HG03064 (cell line): ENCODE measurements around the gene FOXS1.
"Not testable (repeated sequence)": the region's sequence is repeated elsewhere in the genome, so short reads cannot be mapped to it uniquely, and the experiment has no call there.

ENCODE experiments used
- ATAC-seq: cut with Tn5 transposase; IDR thresholded peaks from one replicate; pipeline ENCODE4 v1.9.1; 2021; ENCODE audit warnings: low read depth; ENCODE audit not compliant: unreplicated experiment

Gene FOXS1

DNA sequence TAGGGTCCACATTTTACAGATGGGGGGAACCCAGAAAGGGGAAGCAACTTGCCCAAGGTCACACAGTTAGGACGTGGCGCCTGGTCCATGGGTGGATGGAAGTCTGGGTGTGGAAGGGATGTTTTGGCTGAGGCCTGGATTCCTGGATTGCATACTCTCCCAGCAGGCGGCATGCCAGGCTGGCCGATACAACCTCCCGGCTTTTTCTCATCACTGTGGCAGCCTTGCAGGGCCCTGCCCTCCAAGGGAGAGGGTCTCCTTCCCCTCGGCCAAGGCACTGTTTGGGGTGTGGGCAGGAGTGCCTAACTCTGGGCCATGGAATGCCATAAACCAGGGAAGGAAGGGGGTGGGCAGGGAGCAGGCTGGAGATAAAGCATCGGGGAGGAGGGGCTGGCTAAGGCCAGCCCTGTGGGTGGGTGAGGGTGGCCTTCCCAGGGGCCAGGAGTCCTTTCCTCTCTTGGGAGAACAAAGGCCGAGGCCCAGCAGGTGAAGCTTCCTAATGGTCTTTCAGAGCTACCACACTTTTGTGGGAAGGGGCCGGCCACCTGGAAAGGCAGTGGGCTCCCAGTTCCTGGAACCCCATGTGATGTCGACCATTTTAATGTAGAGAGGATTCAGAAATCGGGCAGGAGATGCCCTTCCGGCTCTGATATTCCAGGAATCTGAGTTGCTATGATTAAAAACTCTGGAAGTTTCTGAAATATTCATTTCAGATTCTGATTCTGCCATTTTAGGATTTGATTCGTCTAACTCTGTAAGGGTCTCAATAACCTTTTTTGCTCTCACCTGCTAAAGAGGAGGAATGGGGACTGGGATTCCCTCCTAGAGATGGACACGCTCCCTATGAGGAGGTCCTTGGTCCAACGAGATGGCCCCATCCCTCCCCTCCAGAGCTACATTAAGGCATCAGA lies 4.2 kb downstream of the FOXS1 start:
- ATAC-seq, result no peak

DNA sequence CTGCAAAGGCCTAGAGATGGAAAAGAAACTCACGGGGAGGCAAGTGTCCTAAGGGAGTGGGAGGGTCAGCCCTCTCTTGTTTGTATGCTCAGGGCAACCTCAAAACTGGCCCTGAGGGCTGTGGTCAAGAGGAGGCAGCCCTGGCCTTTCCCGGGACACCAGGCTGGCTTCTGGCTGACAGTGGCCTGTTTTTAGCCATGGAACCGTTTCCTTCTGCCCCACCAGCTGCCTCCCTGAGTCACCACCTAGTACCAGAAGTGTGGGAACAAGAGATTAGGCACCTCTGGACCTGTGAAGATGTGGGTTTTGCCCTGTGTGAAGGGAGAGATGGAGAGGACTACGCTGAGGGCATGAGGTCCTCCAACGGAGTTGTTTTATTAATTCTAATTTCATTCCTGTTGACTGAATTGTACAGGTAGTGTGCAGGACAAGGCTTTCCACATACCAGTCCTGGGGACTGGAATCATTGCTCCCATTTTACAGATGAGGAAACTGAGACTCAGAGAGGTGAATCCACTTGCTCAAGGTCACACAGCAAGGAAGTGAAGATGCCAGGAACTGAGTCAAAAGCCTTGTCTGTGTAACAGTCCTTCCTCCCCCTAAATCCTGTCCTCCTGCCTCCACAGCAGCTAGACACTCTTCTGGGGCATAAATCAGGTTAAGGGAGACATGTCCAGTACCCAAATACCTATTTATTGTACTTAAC lies 5.5 kb downstream of the FOXS1 start:
- no peak for ATAC-seq

DNA sequence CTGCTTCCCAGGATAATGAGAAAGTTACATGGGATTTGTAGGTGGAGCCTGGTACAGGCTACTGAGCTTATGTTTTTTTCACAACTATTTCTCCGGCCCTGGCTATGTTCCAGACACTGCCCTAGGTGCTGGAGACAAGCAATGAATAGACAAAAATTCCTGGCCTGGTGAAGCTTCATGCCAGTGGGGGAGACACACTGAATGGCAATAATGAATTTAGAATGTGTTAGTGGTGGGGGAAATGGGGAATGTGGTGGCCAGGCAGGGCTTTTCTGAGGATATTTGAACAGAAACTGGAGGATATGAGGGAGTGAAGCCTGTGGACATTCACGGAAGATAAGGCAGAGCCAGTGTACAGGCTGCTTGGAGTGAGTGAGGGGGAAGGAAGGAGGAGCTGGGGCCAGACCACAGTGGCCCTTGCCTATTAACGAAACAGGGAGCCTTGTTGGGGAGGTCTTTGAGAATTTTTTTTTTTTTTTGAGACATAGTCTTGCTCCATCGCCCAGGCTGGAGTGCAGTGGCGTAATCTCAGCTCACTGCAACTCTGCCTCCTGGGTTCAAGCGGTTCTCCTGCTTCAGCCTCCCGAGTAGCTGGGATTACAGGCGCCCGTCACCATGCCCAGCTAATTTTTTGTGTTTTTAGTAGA lies 6.6 kb downstream of the FOXS1 start:
- no peak for ATAC-seq

DNA sequence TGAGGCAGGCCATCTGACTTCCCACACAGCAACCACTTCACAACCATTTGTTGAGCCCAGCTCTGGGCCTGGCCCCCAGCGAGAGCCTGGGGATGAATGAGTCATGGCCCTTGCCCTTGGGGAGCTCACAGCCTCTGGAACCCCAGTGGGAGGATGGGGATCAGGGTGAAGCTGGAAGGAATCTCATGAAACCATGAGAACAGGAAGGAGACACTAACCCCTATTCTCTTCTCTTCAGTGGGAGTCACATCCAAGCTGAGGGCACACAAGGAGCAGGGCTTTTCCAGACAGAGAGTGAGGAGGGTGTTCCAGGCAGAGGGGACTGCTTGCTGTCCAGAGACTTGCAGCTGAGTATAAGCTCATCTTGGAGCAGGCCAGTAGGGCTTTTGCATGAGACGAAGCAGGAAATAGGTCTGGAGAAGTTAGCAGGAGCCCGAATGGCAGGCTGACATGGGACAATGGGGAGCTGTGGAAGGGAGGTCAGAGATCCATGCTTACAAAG lies 7.5 kb downstream of the FOXS1 start:
- no peak for ATAC-seq

DNA sequence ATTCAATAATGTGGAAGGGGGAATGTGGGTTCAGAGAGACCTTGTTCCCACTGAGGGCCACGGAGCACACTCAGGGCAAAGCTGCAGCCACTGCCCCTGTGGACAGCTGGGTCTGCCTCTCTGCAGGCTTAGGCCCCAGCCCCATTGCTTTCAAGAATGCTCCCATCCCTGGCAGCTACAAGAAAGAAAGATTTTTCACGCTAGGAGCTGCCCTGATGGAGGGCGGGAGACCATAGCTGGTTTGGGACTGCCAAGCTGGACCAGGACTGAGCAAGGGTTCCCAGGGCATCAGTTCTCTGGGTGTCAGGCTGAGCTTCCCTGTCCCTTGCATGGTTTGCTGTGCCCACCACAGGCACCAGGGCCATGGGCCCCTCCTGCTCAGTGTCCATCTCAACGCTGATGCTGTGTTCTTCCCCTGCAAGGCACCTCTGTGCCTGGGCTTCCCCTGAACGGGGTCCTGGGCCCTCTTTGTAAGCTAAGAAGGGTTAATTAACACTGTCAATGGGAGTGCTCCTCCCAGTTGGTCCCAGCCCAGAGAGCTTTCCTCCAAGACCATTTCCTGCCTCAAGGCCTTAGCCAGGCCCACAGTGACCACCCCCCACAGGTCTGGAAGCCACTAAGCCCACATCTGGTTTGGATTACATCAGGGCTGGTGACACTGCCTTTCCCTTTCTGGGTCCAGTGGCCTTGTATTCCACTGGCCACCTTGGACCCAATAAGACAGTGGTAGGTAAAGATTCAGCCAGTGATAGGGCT lies 8.4 kb downstream of the FOXS1 start:
- no peak for ATAC-seq

DNA sequence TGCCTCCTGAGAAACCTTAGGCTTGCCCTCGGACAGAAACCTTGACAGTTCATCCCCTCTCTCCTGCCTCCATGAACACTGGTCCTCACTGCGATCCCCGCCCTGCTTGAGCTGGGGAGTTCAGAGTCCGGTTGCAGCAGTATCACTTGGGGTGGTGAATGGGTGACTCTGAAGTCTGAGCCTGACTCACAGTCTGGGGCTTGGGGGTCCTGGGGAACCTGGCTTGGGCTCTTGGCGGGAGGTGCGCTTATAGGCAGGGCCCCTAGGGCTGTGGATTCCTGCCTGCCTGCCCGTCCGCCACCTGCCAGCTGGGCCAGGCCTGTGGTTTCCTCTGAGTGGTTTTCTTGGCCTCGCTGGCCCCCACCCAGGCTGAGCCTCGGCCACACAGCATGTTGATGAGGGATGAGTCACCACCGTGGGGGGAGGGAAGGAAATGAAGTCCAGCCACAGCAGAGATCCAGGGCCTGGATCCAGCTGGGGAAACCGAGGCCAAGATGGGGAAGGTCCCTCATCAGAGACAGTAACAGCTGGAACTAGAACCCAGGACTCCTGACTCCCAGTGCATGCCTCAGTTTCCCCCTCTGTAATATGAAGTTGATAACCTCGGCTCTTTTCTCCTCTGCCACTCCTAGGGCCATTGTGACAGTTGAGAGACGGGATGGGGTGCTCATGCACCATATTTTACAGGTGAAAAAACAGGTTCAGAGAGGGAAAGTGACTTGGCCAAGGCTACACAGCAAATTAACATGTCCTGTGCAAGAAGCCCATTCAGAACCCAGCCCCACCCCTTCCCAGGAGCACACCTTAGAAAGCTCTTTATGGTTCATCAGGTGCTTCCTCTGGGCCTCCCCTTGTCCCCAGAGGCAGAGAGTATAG lies 9.2 kb downstream of the FOXS1 start:
- ATAC-seq, result no peak

DNA sequence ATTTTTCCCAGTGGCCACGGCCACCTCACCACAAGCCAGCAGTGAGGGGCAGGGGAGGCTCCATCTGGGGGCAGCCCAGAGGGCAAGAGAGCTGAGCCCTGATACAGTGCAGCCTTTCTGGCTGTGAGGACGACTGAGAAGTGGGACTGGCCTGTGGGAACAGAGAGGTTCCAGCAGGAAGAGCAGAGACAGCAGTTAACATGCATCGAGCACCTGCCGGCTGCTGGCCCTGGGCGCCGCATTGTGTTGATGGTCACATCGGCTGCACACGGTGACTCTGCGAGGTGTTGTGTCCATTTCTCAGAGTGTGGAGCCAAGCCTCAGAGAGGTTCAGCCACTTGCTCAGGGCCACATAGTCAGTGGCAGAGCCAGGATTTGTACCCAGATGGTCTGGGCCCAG lies 9.8 kb downstream of the FOXS1 start:
- ATAC-seq, result no peak

DNA sequence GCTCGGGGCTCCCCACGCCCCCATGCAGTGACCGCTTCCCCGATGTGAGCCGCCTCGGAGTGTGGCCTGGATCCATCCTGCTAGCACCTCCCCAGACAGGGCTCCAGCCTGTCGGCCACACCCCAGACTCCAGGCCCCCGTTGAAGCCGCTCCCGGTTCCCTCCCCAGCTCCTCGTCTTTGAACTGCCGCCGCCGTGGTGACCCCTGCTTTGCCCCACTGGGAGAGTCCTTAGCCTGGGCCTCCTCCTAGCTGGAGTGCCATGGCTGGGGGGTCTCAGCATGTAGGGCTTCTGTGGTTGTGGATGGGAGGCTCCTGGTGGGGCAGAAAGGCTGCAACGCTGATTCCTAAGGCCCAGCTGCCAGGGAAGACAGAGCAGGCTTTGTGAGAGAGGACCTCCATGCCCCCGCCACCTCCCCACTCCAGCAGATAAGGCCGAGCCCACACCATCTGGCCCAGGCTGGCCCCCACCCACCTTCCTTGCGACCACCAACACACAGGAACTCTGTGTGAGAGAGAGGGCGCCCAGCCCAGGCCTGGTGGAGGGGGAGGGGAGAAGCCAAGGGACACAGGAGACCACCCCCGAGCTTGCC lies 11.4 kb downstream of the FOXS1 start:
- no peak for ATAC-seq

DNA sequence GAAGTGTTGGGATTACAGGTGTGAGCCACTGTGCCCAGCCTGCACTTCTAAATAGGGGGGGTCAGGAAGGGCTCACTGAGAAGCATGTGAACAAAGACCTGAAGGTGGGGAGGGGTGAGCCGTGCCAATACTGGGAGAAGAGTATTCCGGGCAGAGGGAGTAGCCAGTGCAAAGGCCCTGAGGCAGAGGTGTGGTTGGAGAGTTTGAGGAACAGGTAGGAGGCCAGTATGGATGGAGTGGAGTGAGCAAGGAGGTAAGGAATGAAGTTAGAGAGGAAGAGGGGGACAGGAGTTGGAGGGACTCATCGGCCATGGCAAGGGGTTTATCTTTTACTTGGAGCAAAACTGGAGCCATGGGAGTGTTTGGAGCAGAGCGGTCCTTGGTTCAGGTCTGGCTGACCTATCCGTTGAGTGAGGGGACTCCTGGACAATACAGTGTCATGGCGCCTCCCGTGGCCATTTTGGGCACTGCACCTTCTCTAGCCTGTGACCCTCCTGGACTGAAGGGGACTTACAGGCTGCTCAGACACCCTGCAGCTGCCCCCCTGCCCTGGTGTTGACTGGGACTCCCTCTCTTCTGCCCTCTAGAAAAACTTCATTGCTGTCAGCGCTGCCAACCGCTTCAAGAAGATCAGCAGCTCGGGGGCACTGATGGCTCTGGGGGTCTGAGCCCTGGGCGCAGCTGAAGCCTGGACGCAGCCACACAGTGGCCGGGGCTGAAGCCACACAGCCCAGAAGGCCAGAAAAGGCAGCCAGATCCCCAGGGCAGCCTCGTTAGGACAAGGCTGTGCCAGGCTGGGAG lies 12.1 kb downstream of the FOXS1 start:
- no peak for ATAC-seq

DNA sequence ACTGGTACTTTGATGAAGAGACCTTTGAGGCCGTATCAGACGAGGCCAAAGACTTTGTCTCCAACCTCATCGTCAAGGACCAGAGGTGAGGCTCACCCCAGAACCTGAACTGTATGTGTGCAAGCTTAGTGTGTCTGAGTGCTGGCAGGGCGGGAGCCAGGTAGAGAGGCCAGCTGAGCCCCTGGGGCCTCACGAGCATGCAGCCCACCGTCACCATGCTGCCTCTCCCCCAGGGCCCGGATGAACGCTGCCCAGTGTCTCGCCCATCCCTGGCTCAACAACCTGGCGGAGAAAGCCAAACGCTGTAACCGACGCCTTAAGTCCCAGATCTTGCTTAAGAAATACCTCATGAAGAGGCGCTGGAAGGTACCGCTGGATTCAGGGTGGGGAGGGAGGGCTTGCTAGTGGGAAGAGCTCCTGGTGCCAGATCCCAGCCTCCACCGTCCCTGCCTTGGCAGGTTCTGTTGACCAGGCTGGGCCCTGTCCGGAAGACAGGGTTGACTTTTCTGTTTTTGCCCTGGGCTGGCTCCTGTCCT lies 13.6 kb downstream of the FOXS1 start:
- no peak for ATAC-seq

DNA sequence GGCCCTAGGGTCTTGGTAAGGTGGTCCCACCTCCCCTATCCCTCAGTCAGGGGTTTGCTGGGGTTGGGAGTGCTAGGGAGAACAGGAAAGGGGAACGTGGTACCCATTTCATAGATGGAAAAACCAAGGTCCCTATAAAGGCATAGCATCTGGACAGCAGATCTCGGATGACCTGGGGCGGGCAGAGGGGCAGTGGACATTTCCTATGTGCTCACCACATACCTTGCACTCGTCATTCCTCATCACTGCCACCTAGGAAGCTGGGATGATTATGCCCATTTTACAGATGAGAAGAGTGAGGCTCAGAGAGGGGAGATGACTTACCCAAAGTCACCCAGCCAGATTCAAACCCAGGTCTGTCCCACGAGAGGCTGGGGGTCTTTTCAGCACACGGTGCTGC lies 14.2 kb downstream of the FOXS1 start:
- no peak for ATAC-seq

DNA sequence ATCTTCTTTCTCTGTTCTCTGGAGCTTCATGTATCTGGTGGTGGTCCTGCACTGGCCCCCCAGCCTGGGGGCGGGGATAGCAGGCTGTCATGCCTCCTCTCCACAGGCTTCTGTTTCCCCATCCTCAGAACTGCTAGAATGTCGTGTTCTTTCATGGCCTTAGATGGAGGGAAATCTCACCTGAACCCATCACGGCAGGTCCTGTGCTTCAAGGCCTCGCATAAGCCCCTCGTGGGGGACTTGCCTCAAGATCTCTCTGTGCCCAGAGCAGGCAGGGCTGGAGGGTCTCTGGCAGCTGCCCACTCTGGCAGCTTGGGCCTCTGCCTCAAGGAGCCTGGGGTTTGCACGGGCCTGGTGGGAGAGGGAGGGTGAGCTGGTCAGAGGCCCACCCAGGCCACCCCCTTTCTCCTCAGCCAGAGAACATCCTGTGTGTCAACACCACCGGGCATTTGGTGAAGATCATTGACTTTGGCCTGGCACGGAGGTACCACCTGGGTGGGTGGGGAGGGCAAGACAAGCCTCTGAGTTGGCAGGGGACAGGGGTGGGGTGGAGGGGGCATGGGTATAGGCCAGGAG lies 14.9 kb downstream of the FOXS1 start:
- ATAC-seq, result no peak

DNA sequence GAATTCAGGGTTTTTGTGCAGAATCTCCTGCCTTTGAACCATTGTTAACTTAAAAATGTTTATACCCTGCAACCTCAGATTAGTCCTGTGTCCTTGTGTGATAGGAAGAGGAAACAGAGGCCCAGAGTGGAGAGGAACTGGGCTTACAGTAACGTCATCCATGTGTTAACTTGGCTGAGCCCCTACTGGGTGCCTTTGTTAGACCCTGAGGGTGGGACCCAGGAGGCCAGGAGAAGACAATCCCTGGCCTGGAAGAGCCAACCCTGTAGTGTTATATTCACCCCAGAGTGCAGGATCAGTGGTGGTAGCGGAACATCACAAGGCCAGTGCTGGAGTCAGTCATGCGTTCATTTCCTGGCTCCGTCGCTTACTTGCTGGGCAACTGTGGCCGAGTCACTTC lies 15.7 kb downstream of the FOXS1 start:
- ATAC-seq, result no peak

DNA sequence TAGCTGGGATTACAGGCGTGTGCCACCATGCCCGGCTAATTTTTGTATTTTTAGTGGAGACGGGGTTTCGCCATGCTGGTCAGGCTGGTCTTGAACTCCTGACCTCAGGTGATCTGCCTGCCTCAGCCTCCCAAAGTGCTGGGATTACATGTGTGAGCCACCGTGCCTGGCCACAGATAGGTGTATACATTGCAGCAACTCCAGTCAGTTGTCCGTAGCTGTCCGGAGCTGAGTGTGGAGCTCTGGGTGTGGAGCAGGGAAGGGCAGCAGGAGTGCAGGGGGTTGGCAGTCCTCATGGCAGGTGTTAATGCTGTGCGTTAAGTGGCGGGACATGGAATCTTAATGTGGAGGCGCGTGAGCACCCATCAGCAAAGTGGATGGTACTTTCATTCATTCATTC lies 17.4 kb downstream of the FOXS1 start:
- not testable (repeated sequence) for ATAC-seq

DNA sequence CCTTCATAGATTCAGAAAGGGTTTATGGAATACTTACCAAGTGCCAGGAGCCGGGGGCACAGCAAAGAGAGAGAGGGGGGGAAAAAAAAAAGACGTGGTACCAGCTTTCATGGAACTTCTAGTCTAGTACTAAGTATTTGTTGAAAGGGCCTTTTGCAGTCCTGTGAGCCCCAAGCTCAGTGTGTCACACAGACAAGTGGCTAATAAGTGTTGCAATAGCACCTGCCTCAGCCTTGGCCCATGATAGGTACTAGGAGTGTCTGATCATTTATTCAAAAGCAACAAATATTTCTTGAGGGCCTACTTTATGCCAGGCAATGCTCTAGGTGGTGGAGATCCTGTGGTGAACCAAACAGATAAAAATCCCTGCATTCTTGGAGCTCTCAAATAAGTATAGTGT lies 18.3 kb downstream of the FOXS1 start:
- no peak for ATAC-seq

DNA sequence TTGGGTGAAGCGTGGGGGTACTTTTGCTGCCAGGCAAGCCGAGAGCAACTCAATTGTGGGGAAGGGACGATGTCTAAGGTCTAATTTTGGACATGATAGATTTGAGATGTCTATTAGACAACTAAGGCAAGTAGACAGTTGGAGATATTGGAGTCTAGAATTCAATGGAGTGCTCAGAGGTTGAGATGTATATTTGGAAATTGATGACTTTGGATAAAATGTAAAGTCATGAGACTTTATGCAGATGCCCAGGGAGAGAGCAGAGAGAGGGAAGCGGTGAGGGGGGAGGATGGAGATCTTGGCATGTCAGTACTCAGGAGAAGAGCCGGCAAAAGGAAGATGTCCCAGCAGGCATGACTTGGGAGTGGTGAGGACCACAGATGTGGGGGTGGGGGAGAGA lies 19.3 kb downstream of the FOXS1 start:
- ATAC-seq, result no peak

DNA sequence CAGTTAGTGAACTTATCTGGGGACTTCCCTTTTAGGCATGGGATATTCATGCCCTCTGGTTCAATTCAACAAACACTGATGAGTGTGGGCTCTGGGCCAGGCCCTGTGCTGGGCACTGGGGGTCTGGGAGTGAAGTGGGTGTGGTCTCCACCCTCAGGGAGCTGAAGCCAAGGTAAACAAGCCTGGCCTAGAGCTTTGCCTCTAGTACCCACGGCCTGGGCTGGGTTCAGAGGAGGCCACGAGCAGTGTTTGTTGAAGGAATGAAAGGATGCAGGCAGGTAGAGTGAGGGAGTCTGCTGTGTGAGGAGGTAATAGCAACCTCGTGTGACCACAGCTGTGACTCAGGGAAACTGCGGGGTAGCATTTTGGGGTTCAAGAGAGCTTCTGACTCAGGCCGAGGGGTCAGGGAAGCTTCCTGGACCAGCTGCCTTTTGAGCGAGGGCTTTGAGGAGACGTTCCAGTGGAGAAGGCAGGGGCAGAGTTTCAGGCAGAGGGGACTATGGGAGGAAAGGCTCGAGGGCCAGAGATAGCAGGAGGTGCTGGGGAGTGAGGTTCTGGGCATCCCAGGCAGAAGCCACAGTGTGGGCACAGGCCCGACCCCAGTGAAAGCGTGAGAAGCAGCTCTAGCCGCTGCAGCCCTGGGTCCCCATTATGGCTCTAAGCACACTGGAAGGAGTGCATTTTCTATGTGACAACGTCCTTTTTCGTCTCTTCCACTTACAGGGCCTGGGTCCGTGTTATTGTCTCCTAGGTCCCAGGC lies 20.7 kb downstream of the FOXS1 start:
- no peak for ATAC-seq
